GM21528 (cell line): ENCODE data around the gene AXL.

ENCODE experiments used
- ATAC-seq: cut with Tn5 transposase; IDR thresholded peaks from one replicate; pipeline ENCODE4 v1.9.1; 2021; ENCODE audit warnings: mild to moderate bottlenecking, moderate library complexity; ENCODE audit not compliant: unreplicated experiment, low FRiP score

AXL gene

GRCh38 chr19:41233748-41234240 is 14.8 kb downstream of the AXL start:
- ATAC-seq, result no peak

GRCh38 chr19:41234512-41235168 is 15.6 kb downstream of the AXL start:
- no peak for ATAC-seq

DNA sequence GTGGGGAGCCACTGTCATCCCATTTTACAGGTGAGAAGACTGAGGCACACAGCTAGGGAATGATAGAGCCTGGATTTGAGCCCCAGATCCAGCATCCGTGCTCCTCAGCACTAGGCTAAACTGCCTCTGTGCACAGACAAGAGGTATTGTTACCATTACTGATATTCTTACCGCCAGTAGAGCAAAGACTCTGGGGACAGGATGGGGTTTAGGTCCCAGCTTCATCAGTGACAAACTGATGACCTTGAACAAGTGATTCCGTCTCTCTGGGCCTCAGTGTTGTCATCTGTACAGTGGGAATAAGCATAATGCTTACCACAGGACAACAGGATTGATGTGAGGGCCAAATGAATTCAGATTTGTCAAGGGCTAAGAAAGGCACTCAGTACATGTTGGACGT is 16.5 kb downstream of the AXL start:
- ATAC-seq, result no peak

- ATAC-seq, result no peak
Observed at GRCh38 chr19:41238244-41238643, 19.2 kb downstream of the AXL start.

DNA sequence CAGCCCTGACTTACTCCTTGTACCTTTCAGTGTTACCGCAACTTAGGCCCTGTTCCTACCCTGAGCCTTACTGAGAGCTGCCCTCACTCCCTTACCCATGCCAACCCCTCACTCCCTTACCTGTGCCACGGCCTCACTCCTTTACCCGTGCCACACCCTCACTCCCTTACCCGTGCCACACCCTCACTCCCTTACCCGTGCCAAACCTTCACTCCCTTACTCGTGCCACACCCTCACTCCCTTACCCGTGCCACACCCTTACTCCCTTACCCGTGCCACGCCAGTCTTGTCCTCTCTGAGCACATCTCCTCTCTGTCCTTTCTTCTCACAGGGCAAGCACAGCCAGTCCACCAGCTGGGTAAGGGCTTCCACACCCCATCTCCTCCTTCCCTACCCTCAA is 20.3 kb downstream of the AXL start:
- ATAC-seq, result no peak

DNA sequence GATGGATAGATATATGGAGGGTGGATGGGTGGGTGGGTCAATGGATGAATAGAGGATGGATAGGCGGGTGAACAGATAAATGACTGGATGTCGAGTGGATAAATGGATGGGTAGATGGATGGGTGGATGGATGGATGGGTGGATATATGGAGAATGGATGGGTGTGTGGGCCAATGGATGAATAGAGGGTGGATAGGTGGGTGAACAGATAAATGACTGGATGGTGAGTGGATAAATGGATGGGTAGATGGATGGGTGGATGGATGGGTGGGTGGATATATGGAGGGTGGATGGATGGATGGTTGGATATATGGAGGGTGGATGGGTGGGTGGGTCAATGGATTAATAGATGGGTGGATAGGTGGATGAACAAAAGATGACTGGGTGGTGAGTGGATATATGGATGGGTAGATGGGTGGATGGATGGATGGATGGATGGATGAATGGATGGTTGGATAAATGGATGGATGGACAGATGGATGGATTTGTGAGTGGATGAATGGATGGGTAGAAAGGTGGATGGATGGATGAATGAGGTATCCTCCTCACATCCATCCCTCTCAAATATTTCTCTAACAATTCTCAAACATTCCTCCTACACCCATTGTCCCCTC is 21.0 kb downstream of the AXL start:
- ATAC-seq, result no peak

- ATAC-seq, result no peak
Observed at GRCh38 chr19:41241859-41242258, 22.8 kb downstream of the AXL start.

DNA sequence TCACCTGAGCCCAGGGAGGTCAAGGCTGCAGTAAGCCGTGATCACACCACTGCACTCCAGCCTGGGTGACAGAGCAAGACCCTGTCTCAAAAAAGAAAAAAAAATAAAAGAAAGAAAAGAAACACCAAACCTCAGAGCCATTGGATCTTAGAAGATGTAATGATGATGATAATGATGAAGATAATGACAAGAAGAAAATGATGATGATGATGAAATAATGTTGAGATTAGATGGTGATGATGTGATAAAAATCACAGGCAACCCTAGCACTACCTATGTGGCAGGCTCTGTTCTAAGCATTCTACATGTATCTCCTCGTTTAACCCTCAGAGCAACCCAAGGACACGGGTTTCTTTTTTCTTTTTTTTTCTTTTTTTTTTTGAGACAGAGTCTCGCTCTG is 25.1 kb downstream of the AXL start:
- no peak for ATAC-seq

DNA sequence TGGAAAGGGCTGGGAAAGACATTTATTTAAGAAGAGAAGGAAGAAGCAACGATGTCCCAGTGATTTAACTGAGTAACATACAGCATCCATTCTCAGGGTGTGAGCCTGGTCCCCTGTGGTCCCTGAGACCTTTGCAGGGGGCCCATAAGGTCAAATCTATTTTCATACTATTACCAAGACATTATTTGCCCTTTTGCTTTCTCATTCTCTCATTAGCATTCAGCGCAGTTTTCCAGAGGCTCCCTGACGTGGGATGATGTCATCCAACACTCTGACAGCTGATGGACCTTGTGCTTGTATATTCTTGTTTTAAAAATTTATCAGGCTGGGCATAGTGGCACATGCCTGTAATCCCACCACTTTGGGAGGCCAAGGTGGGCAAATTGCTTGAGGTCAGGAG is 26.8 kb downstream of the AXL start:
- ATAC-seq, result no peak

- ATAC-seq, result no peak
Observed at GRCh38 chr19:41248895-41249294, 29.9 kb downstream of the AXL start.

- ATAC-seq, result no peak
Observed at GRCh38 chr19:41249707-41250423, 30.8 kb downstream of the AXL start.

GRCh38 chr19:41253660-41254059 is 34.6 kb downstream of the AXL start:
- no peak for ATAC-seq

- ATAC-seq, result no peak
Observed at GRCh38 chr19:41255171-41255570, 36.1 kb downstream of the AXL start.

DNA sequence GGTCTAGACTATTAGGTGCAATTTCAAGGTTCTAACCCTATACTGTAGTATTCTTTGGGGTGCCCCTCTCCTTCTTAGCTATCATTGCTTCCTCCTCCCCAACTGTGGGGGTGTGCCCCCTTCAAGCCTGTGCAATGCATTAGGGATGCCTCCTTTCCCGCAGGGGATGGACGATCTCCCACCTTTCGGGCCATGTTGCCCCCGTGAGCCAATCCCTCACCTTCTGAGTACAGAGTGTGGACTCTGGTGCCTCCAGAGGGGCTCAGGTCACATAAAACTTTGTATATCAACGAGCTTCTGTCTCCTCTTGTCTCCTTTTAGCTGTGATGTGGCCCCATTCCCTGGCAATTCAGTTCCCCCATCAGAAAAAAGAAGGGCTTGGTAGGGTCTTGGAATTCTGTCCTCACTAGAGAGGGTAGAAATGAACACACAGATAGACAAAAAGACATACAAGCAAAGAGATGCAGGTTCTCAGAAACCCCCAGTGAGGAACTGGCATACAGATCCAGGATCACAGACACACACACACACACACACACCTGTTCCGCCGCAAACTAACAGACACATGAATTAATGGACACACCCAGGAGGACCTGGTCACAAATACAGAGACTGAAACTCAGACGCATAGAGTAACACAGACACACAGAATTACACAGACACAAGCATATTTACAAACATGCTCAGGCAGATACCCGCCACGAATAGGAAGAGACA is 42.6 kb downstream of the AXL start:
- ATAC-seq, result no peak

DNA sequence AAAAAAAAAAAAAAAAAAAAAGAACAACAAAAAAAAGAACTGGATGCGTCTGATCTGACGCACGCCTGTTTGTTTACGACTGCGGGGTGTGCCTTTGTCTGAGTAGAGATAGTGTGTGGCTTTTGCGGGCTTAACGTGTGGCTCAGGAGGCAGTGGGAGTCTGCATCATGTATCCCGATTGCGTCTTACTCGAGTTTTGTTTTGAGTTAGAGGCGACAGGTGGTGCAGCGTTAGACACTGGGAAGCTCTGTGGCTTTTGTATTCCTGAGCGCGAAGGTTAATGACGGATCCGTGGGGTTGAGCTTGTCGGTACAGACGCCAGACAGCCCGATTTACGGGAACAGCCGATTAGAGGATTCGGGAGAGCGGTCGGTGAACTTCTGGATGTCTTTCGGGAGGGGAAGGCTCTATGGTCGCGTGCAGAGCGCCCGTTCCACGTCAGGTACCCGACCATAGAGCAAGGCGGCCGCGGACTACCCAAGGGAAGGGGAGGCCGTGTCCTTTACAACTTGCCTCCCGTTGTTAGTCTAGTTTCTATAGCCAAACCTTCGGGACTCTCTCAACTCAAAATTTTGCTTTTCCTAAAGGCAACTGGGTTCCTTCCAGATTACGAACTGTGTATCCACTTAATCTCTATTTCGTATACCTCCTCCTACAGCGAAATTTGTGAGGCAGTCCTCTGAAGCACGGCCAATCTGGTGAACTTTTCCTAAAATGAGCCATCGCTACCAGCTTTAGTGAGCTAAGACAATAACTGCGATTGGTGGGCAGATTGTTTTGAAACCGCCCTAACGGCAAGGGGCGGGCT is 44.2 kb downstream of the AXL start:
- peak; percentile 11 for ATAC-seq

DNA sequence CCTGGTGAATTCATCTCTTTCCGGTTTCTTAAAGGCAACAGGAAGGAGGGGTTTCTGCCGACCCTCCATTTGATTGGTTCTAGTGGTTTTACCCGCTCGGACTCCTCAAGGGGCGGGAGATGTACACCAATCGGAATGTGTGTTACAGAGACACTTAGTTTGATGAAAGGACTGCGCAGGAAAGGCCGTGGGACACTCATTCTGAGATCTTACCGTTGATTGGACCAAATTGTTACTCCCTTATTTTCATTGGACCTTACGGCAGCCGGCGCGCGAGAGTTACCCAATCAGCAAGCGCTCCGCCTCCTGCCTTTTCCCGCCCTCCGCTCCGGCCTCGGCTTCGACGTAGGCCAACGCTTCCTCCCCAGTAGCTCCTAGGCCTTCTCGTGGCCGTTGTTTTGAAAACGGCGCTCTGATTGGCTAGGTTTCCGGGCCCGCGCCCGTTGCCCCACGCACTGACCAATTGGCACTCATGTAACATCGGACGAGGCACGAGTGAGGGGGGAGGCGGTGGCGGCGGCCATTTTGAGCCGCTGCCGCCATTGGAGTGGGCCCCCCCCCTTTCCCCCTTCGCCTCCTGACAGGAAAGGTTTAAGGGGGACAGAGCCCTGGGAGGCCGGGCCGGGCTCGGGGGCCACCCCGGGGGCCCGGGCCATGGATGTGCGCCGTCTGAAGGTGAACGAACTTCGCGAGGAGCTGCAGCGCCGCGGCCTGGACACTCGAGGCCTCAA is 45.0 kb downstream of the AXL start, which contains the start of gene HNRNPUL1:
Gene HNRNPUL1, plus strand, starts transcription at position 523 of the 731 bp plus-strand sequence. Its CDS starts 132 bp downstream, at position 655.
- ATAC-seq, result peak; percentile 68

- ATAC-seq, result no peak
Observed at GRCh38 chr19:41264581-41265394, 45.8 kb downstream of the AXL start.

DNA sequence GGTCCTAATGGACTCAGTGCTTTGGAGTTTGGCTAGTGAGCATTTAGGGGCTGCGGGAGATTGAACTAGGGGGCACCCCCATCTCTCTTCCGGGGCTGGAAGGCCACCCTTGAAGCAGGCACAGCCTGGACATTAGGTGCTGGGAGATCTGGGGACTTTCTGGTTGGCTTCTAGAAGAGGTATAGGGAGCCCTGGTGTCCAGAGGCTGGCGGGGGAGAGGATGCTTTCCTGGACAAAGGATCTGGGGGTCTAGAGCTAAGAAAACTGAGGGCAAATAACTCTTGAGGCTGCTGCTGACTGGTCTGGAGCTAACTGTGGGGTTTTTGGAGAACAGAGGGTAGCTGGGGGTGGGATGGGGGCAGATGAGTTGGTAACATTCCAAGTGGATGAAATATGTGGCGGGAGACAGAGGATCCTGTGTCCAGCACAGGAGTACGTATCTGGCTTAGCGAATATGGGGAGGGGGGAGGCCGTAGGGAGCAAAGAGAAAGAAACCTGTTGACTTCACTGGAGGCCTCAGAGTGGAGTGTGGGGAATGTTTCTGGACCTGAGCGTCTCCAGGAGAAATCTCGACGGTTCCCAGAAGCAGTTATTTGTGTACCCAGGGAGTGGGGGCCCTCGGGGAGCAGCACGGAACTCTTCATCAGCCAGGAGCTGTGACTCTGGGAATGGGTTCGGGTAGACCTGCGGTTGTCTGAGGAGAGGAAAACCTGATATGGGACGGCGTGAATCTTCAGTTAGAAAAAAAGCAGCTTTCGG is 46.6 kb downstream of the AXL start:
- no peak for ATAC-seq
